K562 (cell line): ENCODE results near the gene CGREF1. TPM values are rescaled to one million over a fixed set of nuclear protein-coding genes. Genes with fewer than 3 reads are reported as not detected.

ENCODE experiments used
- ATAC-seq: fragments of 200-7000 bp; cut with Tn5 transposase; 3 replicates; pipeline ENCODE4 v1.9.1; 2020; ENCODE audit warnings: moderate library complexity
- BruUV-seq: library from RNA; stranded (reverse); fragments of 400-500 nt; replicated peaks from 2 replicates; lab custom pipeline; 2021; lab: Mats Ljungman, UMichigan
- CTCF ChIA-PET: fragments of 300-600 bp; formaldehyde crosslinking; extraction: SDS; loops from one replicate; lab custom pipeline; 2021; ENCODE audit warnings: low intra/inter-chr PET ratio; lab: Yijun Ruan, JAX
- POLR2A ChIA-PET: fragments of 300-600, 350-650 bp; sonication (Branson Sonifier 250); formaldehyde crosslinking; extraction: SDS; loops from one replicate; lab custom pipeline; 2021; ENCODE audit warnings: antibody characterized with exemption, inconsistent platforms; lab: Yijun Ruan, JAX
- DNase-seq, 4 experiments: peaks; one replicate each; pipeline versions ENCODE4 v3.0.0 to v3.0.0-alpha.2; 2011 to 2018; ENCODE audit warnings: low spot score in 3 of 4, mixed read lengths in 3 of 4; ENCODE audit errors: extremely low read depth in 1 of 4
- FAIRE-seq: peaks from 2 replicates; lab custom pipeline; 2011; peaks lifted over from hg19 to GRCh38; lab: Jason Lieb, UNC
- H2AFZ ChIP-seq: 2 replicates; pipeline ENCODE4 v1.6.0; 2011; ENCODE audit warnings: low read depth, low read length, control low read depth, inconsistent platforms
- H3K27ac ChIP-seq: fragments of 200-600 bp; 3 replicates; pipeline ENCODE4 v1.8.0; 2011; ENCODE audit warnings: low read depth, mild to moderate bottlenecking, control low read depth, inconsistent platforms, low read length, moderate library complexity, mixed read lengths; ENCODE audit errors: extremely low read depth
- H3K27me3 ChIP-seq, 2 experiments: fragments of 300-600 bp in 1 of 2; 2 replicates in 1 of 2; 3 replicates in 1 of 2; pipeline versions ENCODE4 v1.6.0 to v1.8.0; 2011; ENCODE audit warnings: inconsistent platforms in 2 of 2, low read length in 2 of 2, mild to moderate bottlenecking in 1 of 2, mixed read lengths in 1 of 2, moderate library complexity in 1 of 2; ENCODE audit not compliant: control insufficient read depth in 2 of 2, insufficient read depth in 2 of 2
- H3K36me3 ChIP-seq: fragments of 300-600 bp; 3 replicates; pipeline ENCODE4 v1.8.0; 2011; ENCODE audit warnings: mild to moderate bottlenecking, low read length, inconsistent platforms; ENCODE audit not compliant: control insufficient read depth, insufficient read depth
- H3K4me1 ChIP-seq, 2 experiments: fragments of 200-600 bp in 1 of 2; replicated peaks in 1 of 2; 2 replicates in 1 of 2; 3 replicates in 1 of 2; pipeline versions ENCODE4 v1.5.1 to v1.8.0; 2011; ENCODE audit warnings: inconsistent platforms in 2 of 2, low read length in 2 of 2, mild to moderate bottlenecking in 1 of 2, mixed read lengths in 1 of 2, moderate library complexity in 1 of 2; ENCODE audit not compliant: control insufficient read depth in 2 of 2, insufficient read depth in 2 of 2
- H3K4me2 ChIP-seq: 2 replicates; pipeline ENCODE4 v1.6.1; 2011; ENCODE audit warnings: low read length, control low read depth, inconsistent platforms, mixed read lengths; ENCODE audit not compliant: insufficient read depth
- H3K4me3 ChIP-seq: fragments of 200-600 bp; sonication (generic), shearing (Covaris generic); 2 replicates; pipeline ENCODE4 v1.5.1; 2016; ENCODE audit warnings: control low read depth, inconsistent platforms
- H3K79me2 ChIP-seq: fragments of 200-600 bp; 3 replicates; pipeline ENCODE4 v1.8.0; 2011; ENCODE audit warnings: low read length, inconsistent platforms; ENCODE audit not compliant: control insufficient read depth, insufficient read depth
- H3K9ac ChIP-seq, 2 experiments: 2 replicates each; pipeline versions ENCODE4 v1.6.0 to v1.6.1; 2011; ENCODE audit warnings: low read depth in 2 of 2, low read length in 2 of 2, control low read depth in 1 of 2, inconsistent platforms in 1 of 2, mild to moderate bottlenecking in 1 of 2, mixed read lengths in 1 of 2; ENCODE audit not compliant: insufficient read depth in 1 of 2
- H3K9me1 ChIP-seq: one replicate; pipeline ENCODE4 v1.6.0; 2011; ENCODE audit warnings: inconsistent platforms, mild to moderate bottlenecking, low read length, moderate library complexity; ENCODE audit not compliant: control insufficient read depth, insufficient read depth
- H3K9me3 ChIP-seq: replicated peaks from 2 replicates; pipeline ENCODE4 v1.5.1; 2011; ENCODE audit warnings: low read depth, low read length, inconsistent platforms; ENCODE audit not compliant: control insufficient read depth, insufficient read depth
- H4K20me1 ChIP-seq: replicated peaks from 2 replicates; pipeline ENCODE4 v1.6.1; 2011; ENCODE audit warnings: low read length, inconsistent platforms, mixed read lengths; ENCODE audit not compliant: control insufficient read depth, insufficient read depth
- BRD9 ChIP-seq: fragments of 450-650 bp; IDR thresholded peaks from 2 replicates; pipeline ENCODE4 v1.6.1; 2018; ENCODE audit warnings: low read depth; ENCODE audit not compliant: partially characterized antibody
- DNMT1 ChIP-seq: fragments of 450-650 bp; IDR thresholded peaks from 2 replicates; pipeline ENCODE4 v1.6.1; 2016; ENCODE audit warnings: antibody characterized with exemption, mild to moderate bottlenecking
- FUS ChIP-seq: fragments of 200-400 bp; formaldehyde crosslinking; optimal IDR thresholded peaks from 2 replicates; pipeline ENCODE3; 2017; ENCODE audit warnings: low read depth, low read length
- NR1H2 ChIP-seq: sonication (generic); formaldehyde crosslinking; IDR thresholded peaks from 2 replicates; pipeline ENCODE4 v1.4.0; 2020; ENCODE audit warnings: mild to moderate bottlenecking, missing genetic modification reagents
- PHF21A ChIP-seq: fragments of 450-650 bp; IDR thresholded peaks from 2 replicates; pipeline ENCODE4 v1.6.1; 2017; ENCODE audit warnings: low read depth, borderline replicate concordance
- POLR2AphosphoS5 ChIP-seq: IDR thresholded peaks from 2 replicates; pipeline ENCODE4 v1.6.1; 2011; ENCODE audit warnings: mild to moderate bottlenecking, low read depth, low read length, moderate library complexity; ENCODE audit not compliant: control insufficient read depth, insufficient read depth
- SMC3 ChIP-seq: conservative IDR thresholded peaks from 2 replicates; pipeline ENCODE4 v1.6.1; 2011; ENCODE audit warnings: low read depth, low read length, improper control_type of control experiment; ENCODE audit not compliant: insufficient read depth
- TBL1XR1 ChIP-seq, 2 experiments: IDR thresholded peaks; 2 replicates each; pipeline ENCODE4 v1.6.1; 2012; ENCODE audit warnings: improper control_type of control experiment in 2 of 2, low read length in 2 of 2, mild to moderate bottlenecking in 1 of 2
- TFE3 ChIP-seq: fragments of 450-650 bp; formaldehyde crosslinking; IDR thresholded peaks from 2 replicates; pipeline ENCODE4 v1.4.0; 2020; ENCODE audit warnings: mild to moderate bottlenecking, mixed read lengths
- TRIM28 ChIP-seq: fragments of 450-650 bp; IDR thresholded peaks from 2 replicates; pipeline ENCODE4 v1.6.1; 2017
- WGBS: fragments of 100-300 bp; shearing (Covaris generic); methylation state at CpG from one replicate; pipeline ENCODE4 v1.1.6; 2016; ENCODE audit warnings: low coverage, mixed read lengths; ENCODE audit not compliant: insufficient coverage; ENCODE audit errors: missing lambda C conversion rate; 5-methylcytosine and 5-hydroxymethylcytosine counted together
- in situ Hi-C: fragments of 300-500 bp; cut with MboI; formaldehyde crosslinking; loops from 4 replicates; pipeline ENCODE4 v1.15.0; 2018; ENCODE audit warnings: inconsistent platforms, mixed read lengths
- intact Hi-C: fragments of 100-400 bp; cut with micrococcal nuclease; formaldehyde crosslinking; loops from 2 replicates; pipeline ENCODE4 v1.14.2; 2022
- polyA plus RNA-seq, 8 experiments: library from polyadenylated mRNA; depleted of rRNA in 4 of 8; stranded (reverse) in 5 of 8; unstranded in 3 of 8; fragments of >200 nt; fragmentation: Nextera tagmentation in 2 of 8; fragmentation: Illumina TruSeq in 1 of 8; extraction: Ambion mirVana in 2 of 8; extraction: Trizol in 1 of 8; gene quantifications; 2 replicates each; pipeline versions ENCODE4 v1.2.1 to v1.2.3, GENCODE V29; 2011 to 2014; ENCODE audit warnings: inconsistent platforms in 1 of 8, missing spikeins in 1 of 8
- total RNA-seq, 7 experiments: library from RNA; depleted of rRNA in 6 of 7; stranded (reverse); fragments of >200 nt in 6 of 7; fragmentation: Illumina TruSeq in 2 of 7; extraction: Trizol in 2 of 7; gene quantifications; 2 replicates each; pipeline versions ENCODE4 v1.2.1 to v1.2.3, GENCODE V29; 2011 to 2021; ENCODE audit warnings: low replicate concordance in 1 of 7

The CGREF1 gene
- total and polyA plus RNA-seq, 9 of the 15 experiments (the other 6 are each of a cell fraction or from before 2014, with no cell fraction given): 0.07 to 0.50 (median 0.37) TPM

- Histone ChIP-seq H3K27ac (peak within 1 kb of the TSS; percentile 85), H4K20me1 (no peaks in the 10 kb centered on the region; the same call in 1 of the 2 replicates), H3K36me3 (peaks cover 42% of the 10 kb centered on the region; the same call in 2 of the 3 replicates), H3K9ac (peak within 1 kb of the TSS; percentile 95 to 99), H3K9me1 (peaks cover 8% of the 10 kb centered on the region), H3K79me2 (peaks cover 21% of the 10 kb centered on the region), H2AFZ (peak within 1 kb of the TSS; percentile 96), H3K4me3 (peak within 1 kb of the TSS; percentile 98), H3K4me1 (peaks cover 15 to 35% of the 10 kb centered on the region in 2 experiments; a peak in 4 of 5 replicates), H3K4me2 (peak within 1 kb of the TSS; percentile 80), H3K27me3 (no peaks in the 10 kb centered on the region), H3K9me3 (no peaks in the 10 kb centered on the region; the same call in 1 of the 2 replicates)
- WGBS: under 1% methylated on average over 66 of the region's 86 CpGs
- no TSS peak for BruUV-seq
- in situ Hi-C loops (no loop called here), intact Hi-C loops (no loop called here)
- POLR2A ChIA-PET: interaction anchor here (0.6 to 2.1 kb wide), 7 partner anchors 10 to 167 kb away, joined by 3 to 12 read pairs (median 4); partner anchors contain the start of gene ABHD1
- peak; percentile 98 for ATAC-seq
- peak; percentile 97 to 99 (median 98) for DNase-seq
- peak; percentile 93 for FAIRE-seq
- CTCF ChIA-PET: interaction anchor here (1.3 kb wide), 1 partner anchor 58 kb away, joined by 5 read pairs; no protein-coding TSS in a partner anchor
- TF ChIP-seq DNMT1: no peak
- no peak for TF ChIP-seq TFE3 (CRISPR knock-in tag)
- peak; percentile 54 for TF ChIP-seq FUS
- no peak for TF ChIP-seq SMC3
- 0 out of 4 replicates have a peak, but pooled peaks of 1 of the 2 experiments have one; percentile 45 for TF ChIP-seq TBL1XR1 (IDR thresholded peaks at IDR 0.05; ENCODE audit: low read length in 2 of 2)
- TF ChIP-seq BRD9: no peak
- TF ChIP-seq PHF21A: no peak
- TF ChIP-seq NR1H2 (CRISPR knock-in tag): peak; percentile 29; the same call in 1 of the 2 replicates
- TF ChIP-seq TRIM28: no peak
- peak; percentile 71; the same call in 1 of the 2 replicates for TF ChIP-seq POLR2AphosphoS5
Measured at GRCh38 chr2:27133905-27134780, 15.2 kb upstream of the CGREF1 start, which contains the start of gene PREB. PREB (minus strand) TSS chr2:27134636; CDS start chr2:27134421, 215 bp downstream.
